ENCODE results near the gene ARHGAP27. TPM values are rescaled to one million over a fixed set of nuclear protein-coding genes. Genes with fewer than 3 reads are reported as not detected.

Gene ARHGAP27
- total RNA-seq, 6 donors from 2014 or later: 46.1 to 243 (median 81.4) TPM

DNA sequence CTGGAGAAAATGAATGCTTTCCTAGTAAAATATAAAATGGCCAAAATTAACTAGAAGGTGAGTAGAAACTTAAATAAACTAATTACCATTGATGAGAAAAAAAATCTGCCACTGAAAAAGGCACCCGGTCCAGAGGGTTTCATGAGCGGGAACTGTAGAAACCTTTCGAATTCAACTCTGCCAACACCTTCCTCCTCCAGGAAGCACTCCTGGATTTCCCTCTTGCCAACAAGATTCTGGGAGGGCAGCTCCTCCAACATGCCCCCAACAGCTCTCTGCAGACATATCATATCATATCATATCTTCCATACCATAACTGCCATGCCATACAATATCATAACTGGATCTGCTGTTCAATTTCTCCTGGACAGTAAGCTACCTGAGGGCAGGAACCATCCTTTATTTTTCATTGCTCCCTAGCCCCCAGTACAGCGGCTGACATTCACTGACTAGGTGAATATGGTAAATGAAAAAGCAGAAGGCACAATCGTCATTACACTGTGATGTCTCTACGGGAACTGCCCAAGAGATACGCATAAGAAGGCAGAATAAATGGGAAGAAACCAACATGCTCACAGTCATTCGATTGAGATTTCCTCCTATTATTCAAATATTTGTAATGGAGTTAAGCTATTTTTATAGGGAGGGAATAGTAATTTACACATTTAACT, 9.2 kb downstream of the ARHGAP27 start:
- Histone ChIP-seq H3K9me3 (no peaks in the 10 kb centered on the region), H3K4me3 (no peak overlapping the region), H3K4me1 (peaks cover 8 to 42% (median 36%) of the 10 kb centered on the region in 4 donors), H3K36me3 (no peaks in the 10 kb centered on the region), H3K27ac (peak overlapping the region in 1 of 4 donors; percentile 59), H3K27me3 (no peaks in the 10 kb centered on the region)
- no peak for DNase-seq
- no peak for ATAC-seq (ENCODE audit: low FRiP score in 2 of 2)
- TF ChIP-seq POLR2A (IDR thresholded peaks at IDR 0.05) (no peak), EP300 (IDR thresholded peaks at IDR 0.05) (no peak), POLR2AphosphoS5 (IDR thresholded peaks at IDR 0.05) (no peak)
- TF ChIP-seq, protein P1, sequence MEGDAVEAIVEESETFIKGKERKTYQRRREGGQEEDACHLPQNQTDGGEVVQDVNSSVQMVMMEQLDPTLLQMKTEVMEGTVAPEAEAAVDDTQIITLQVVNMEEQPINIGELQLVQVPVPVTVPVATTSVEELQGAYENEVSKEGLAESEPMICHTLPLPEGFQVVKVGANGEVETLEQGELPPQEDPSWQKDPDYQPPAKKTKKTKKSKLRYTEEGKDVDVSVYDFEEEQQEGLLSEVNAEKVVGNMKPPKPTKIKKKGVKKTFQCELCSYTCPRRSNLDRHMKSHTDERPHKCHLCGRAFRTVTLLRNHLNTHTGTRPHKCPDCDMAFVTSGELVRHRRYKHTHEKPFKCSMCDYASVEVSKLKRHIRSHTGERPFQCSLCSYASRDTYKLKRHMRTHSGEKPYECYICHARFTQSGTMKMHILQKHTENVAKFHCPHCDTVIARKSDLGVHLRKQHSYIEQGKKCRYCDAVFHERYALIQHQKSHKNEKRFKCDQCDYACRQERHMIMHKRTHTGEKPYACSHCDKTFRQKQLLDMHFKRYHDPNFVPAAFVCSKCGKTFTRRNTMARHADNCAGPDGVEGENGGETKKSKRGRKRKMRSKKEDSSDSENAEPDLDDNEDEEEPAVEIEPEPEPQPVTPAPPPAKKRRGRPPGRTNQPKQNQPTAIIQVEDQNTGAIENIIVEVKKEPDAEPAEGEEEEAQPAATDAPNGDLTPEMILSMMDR (IDR thresholded peaks at IDR 0.05): no peak
- 66 to 77% methylated on average over 8 of the region's 8 CpGs for WGBS, 2 donors

DNA sequence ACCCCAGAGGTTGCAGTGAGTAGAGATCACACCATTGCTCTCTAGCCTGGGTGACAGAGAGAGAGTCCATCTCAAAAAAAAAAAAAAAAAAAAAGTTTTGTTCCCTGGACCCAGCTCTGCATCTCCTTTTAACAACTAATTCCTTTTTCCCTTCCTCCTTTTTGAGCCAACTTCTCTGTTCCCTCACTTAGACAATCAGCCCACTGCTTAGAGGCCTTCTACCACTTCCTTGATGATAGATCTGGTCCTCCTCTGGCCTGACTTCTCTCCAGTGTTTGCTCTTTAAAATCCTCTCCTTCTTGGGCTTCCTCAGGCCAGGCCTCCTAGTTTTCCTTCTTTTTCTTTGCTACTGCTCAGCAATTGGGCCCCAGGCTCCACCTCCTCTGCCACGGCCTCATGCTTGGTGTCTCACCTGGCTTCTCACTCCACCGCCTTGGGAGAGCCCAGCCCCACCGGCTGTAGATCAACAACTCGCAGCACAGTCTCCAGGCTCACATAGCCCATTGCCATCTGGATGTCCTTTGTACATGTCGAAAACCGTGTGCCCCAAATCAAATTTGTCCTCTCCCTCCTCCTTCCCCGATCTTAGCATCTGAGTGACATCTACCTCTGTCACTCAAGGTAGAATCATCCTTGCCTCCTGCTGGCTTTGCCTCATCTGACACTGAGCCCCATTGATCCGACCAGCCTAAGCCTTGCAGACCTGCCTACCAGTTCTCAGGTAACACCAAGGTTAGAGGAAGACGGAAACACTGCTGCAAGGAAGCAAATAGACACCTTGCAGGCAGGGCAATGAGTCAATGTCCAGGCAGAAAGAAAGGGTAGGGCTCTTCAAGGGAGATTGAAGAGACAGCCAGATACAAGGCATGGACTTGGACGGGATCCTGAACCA, 17.4 kb downstream of the ARHGAP27 start:
- Histone ChIP-seq H3K27ac (peak overlapping the region in 1 of 4 donors; percentile 27), H3K4me1 (peaks cover 34 to 50% (median 46%) of the 10 kb centered on the region in 4 donors), H3K27me3 (no peaks in the 10 kb centered on the region), H3K9me3 (no peaks in the 10 kb centered on the region), H3K36me3 (no peaks in the 10 kb centered on the region), H3K4me3 (no peak overlapping the region)
- TF ChIP-seq EP300 (IDR thresholded peaks at IDR 0.05) (no peak), POLR2A (IDR thresholded peaks at IDR 0.05) (no peak)
- TF ChIP-seq, protein P1 (IDR thresholded peaks at IDR 0.05): no peak
- DNase-seq (no peak), ATAC-seq (ENCODE audit: low FRiP score in 2 of 2) (no peak)
- 82 to 91% methylated on average over 10 of the region's 10 CpGs for WGBS, 2 donors

DNA sequence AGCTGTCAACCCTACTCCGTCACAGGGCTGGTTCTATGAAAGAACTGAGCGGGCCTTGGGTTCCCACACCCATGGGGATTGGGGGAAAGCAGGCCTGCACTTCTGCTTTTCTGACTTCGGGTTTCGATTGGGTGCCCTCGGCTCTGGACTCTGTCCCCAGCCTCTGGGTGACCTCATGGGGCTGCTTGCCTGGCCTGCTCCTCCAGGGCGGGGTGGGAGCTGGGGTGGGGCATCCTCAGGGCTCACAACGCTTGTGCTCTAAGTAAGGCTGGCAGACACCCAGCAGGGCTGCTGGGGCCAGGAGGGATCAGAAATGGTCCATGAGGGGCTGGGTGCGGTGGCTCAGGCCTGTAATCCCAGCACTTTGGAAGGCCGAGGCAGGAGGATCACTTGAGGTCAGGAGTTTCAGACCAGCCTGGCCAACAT, 19.2 kb downstream of the ARHGAP27 start:
- Histone ChIP-seq H3K27me3 (no peaks in the 10 kb centered on the region), H3K4me3 (no peak overlapping the region), H3K27ac (peak overlapping the region in 2 of 4 donors; percentile 12 to 91), H3K4me1 (peaks cover 51 to 64% (median 59%) of the 10 kb centered on the region in 4 donors), H3K9me3 (no peaks in the 10 kb centered on the region), H3K36me3 (no peaks in the 10 kb centered on the region)
- no peak for TF ChIP-seq POLR2AphosphoS5 (IDR thresholded peaks at IDR 0.05)
- TF ChIP-seq EP300 (IDR thresholded peaks at IDR 0.05): no peak
- 66 to 69% methylated on average over 9 of the region's 9 CpGs for WGBS, 2 donors
- peak in 1 of 2 donors; percentile 77 for ATAC-seq (ENCODE audit: low FRiP score in 2 of 2)
- DNase-seq: peak; percentile 54 to 74

DNA sequence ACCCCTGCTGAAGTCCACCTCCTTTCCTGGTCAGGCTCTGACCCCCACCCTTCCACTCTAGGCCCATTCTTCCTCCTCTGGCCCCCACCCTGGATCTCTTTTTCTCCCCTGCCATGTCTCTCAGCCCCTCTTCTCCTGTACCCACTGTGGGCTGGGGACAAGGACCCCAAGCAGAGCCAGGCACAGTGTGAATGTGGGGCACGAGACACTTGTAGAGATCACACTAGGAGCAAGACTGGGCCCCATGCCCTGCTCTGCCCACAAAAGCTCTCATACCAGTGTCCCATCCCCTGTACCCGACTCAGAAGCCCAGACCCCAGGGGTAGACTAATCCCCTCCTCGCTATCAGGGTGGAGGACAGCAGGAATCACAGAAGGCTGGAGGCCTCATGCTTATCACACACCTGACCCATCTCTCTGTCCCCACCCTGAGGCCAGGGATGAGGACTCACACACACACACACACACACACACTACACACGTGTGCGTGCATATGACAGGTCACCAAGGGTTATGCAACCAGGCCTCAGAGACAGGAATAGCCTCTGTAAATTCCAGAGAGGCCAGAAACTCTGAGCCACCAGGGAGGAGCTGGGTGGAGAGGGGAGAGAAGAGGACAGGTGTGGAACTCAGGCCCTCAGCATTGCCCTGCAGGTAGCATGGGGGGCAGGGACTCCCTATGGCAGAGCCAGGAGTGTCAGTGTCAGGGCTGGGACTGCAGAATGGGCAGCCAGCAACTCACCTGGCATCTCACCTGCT, 21.1 kb downstream of the ARHGAP27 start:
- no peaks in the 10 kb centered on the region for H3K27me3 ChIP-seq
- no peak overlapping the region for H3K4me3 ChIP-seq
- H3K4me1 ChIP-seq: peaks cover 68 to 83% (median 75%) of the 10 kb centered on the region in 4 donors
- peak overlapping the region; percentile 82 to 94 (median 90) for H3K27ac ChIP-seq
- ATAC-seq (ENCODE audit: low FRiP score in 2 of 2): peak in 1 of 2 donors; percentile 74
- WGBS, 2 donors: 61 to 62% methylated on average over 3 to 5 of the region's 5 CpGs
- no peaks in the 10 kb centered on the region for H3K9me3 ChIP-seq
- TF ChIP-seq POLR2AphosphoS5 (IDR thresholded peaks at IDR 0.05) (no peak), EP300 (IDR thresholded peaks at IDR 0.05) (no peak), POLR2A (IDR thresholded peaks at IDR 0.05) (no peak)
- TF ChIP-seq, protein P1 (IDR thresholded peaks at IDR 0.05): no peak
- peak in 1 of 2 donors; percentile 60 for DNase-seq
- no peaks in the 10 kb centered on the region for H3K36me3 ChIP-seq

Data from upper lobe of left lung (tissue), 6 donors.